HTR-8/SVneo (cell line): ENCODE measurements around the gene TMEM182.

Experiments
- DNase-seq: peaks from one replicate; pipeline ENCODE4 v3.0.0; 2011; ENCODE audit warnings: low spot score, mixed read lengths; ENCODE audit not compliant: insufficient read length
- FAIRE-seq: peaks from 2 replicates; lab custom pipeline; 2011; peaks lifted over from hg19 to GRCh38; lab: Jason Lieb, UNC

TMEM182 gene, protein sequence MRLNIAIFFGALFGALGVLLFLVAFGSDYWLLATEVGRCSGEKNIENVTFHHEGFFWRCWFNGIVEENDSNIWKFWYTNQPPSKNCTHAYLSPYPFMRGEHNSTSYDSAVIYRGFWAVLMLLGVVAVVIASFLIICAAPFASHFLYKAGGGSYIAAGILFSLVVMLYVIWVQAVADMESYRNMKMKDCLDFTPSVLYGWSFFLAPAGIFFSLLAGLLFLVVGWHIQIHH

DNA sequence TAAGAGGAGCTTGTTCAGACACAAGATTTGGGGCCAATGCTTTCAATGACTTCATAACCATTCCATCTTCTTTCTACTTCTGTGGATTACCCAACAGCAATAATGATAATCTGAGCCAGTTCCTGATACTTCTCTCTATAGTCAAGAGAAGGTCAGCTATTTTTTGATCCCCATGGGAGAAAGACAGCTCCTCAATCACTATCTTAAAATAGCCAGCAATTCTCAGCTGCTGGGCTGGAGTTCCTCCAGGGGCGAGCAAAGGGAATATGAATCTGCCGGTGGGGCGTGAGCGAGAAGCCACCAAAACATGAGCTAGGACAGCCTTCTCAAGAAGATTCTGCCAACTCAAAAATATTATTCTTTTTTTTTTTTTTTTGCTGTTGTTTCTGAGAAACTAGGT is at the start of gene TMEM182:
Gene TMEM182, plus strand, starts transcription at position 269 of the 400 bp plus-strand sequence. CDS start 187 bp downstream, outside the sequence.
- DNase-seq (no peak), FAIRE-seq (no peak)

GRCh38 chr2:102717308-102718018 is 44.4 kb upstream of the TMEM182 start:
- DNase-seq, result no peak
- no peak for FAIRE-seq

- DNase-seq (no peak), FAIRE-seq (peak; percentile 9)
Observed at GRCh38 chr2:102718387-102719316, 43.2 kb upstream of the TMEM182 start.

GRCh38 chr2:102724016-102724490 is 37.8 kb upstream of the TMEM182 start:
- FAIRE-seq, result no peak
- no peak for DNase-seq

- DNase-seq (no peak), FAIRE-seq (no peak)
Observed at GRCh38 chr2:102724553-102724952, 37.3 kb upstream of the TMEM182 start.

DNA sequence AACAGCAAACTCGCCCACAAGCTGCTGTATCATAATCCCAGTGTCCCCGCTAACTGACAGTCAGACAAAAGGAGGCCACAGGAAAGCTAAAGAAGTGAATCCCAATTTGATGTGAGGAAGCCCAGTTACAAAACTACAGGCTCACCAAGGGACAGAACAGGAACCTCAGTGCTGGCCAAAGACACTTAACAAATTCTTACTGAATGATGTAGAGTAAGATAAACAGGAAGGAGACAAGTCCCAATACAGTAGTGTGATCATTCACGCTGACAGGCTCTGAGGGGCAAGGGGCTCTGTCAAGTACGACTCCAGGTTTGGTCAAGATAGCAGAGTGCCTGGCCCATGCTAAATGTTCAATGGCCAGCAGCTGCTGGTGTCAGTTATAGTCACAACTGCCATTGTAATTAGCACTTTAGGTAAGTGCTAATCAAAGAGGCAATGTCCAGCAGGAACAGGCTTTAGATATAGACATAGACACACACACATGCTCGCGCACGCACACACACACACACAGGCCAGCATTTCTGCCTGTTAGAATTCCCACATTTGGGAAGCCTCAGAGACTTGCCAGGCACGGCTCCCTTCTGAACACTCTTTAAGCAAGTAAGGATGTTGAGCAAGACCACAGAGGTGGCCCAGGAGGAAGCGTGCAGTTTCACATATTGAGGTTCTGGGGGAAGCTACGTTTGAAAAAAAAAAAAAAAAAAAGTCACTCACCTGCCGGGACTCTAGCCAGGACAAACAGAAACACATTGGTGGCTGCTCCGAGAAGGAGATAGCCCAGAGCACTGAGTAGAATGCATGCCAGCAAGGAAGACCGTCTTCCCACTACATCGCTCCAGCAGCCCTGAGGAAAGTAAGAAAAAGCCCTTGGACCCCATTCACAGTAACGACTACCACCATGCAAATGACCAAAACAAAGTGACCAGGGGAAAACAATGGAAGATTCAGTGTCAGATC is 35.4 kb upstream of the TMEM182 start:
- no peak for DNase-seq
- FAIRE-seq, result no peak

DNA sequence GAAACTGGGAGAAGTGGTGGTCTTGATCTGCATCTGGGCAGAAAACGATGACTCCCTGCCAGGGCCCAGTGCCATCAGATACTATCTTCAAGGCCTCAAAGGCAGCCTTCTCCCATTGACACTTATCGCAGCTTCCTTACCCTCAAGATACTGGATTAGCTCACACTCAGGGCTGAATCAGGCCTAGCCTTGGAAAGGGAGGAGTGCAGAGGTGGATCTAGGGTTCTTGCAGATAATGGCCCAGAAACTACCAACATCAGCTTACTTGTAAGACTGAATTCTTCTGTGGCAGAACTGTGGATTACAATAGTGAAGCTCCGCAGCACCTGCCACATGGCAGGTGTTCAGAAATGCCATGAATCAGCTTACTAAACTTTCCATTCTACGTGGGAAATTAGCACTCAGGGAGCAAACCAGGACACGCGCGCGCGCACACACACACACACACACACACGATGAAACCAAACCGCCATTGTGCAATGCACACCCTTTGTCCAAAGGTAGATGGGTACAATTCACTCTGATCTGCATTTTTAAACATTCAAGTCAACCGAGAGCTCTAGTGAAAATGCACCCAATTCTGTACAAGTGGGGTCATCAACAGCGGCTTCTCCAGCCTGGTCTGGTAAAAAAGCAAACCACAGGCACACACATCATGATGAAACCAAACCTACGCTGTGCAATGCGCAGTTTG is 26.3 kb upstream of the TMEM182 start:
- FAIRE-seq, result no peak
- DNase-seq, result no peak

DNA sequence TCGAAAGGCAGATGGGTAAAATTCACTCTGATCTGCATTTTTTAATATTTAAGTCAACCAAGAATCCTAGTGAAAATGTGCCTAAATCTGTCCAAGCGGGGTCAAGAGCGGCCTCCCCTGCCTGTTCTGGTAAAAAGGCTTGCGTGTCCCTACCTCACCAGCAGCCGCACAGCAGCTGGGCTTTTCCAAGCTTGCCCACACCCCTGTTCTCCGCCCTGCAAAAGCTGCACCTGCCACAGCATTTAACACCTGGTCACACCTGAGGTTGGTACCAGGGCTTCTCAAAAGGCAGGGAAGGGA is 25.8 kb upstream of the TMEM182 start:
- FAIRE-seq (no peak), DNase-seq (no peak)

- peak; percentile 81 for DNase-seq
- no peak for FAIRE-seq
Observed at GRCh38 chr2:102736410-102737409, 25.1 kb upstream of the TMEM182 start.

DNA sequence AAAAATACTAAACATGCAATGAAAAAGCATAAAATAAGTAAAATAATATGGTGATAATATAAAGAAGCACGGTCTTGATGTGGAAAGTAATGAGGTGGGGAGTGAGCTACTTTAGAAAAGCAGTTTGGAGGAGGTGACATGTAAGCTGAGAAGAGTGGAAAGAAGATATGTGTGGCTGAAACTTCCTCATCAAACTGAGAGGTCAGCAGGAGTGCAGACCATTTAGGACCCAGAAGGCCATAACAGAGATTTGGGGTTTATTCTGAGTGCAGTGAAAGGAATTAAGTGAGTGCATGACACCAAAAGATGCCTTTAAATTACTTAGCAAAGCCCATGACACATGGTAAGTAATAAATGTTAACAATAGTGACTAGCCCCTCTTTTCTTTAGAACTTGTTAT is 24.4 kb upstream of the TMEM182 start:
- no peak for DNase-seq

DNA sequence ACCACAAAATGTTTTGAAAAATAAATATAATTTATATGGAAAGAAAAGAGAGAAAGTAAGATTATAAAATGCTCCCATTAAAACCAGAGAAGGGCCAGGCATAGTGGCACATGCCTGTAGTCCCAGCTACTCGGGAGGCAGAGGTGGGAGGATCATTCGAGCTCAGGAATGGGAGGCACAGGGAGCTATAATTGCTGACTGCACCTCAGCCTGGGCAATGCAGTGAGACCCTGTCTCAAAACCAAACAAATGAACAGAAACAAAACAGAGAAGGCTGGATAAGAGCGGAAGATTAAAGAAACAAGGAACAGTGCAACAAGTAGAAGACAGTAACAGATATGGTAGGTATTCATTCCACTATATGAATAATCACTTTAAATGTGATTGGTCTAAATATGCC is 18.6 kb upstream of the TMEM182 start:
- DNase-seq (no peak), FAIRE-seq (no peak)

More for the DNA sequence above, 24.4 kb upstream of the TMEM182 start:
- FAIRE-seq, result no peak

DNA sequence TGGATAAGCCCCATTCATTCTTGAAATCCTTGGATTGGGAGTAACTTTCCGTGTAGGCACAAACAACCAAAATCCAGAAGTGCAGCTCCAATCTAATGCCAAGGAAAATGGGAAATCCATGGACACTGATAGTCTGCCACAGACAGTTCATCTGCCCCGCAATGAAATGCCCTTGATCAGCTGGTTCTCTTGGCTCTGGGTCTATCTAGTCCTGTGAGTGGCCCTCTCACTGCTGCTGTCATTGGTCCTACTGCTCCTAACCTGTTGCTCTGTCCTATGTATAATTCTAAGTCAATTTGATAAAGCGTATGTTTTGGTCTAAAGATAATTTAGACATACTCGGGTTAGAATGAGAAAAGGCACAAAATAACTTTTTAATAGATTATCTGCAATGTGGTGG is 13.7 kb upstream of the TMEM182 start:
- FAIRE-seq, result no peak
- DNase-seq, result no peak

GRCh38 chr2:102749938-102750337 is 11.9 kb upstream of the TMEM182 start:
- FAIRE-seq (no peak), DNase-seq (no peak)

GRCh38 chr2:102753563-102754159 is 8.2 kb upstream of the TMEM182 start:
- DNase-seq, result peak; percentile 20
- FAIRE-seq, result no peak

DNA sequence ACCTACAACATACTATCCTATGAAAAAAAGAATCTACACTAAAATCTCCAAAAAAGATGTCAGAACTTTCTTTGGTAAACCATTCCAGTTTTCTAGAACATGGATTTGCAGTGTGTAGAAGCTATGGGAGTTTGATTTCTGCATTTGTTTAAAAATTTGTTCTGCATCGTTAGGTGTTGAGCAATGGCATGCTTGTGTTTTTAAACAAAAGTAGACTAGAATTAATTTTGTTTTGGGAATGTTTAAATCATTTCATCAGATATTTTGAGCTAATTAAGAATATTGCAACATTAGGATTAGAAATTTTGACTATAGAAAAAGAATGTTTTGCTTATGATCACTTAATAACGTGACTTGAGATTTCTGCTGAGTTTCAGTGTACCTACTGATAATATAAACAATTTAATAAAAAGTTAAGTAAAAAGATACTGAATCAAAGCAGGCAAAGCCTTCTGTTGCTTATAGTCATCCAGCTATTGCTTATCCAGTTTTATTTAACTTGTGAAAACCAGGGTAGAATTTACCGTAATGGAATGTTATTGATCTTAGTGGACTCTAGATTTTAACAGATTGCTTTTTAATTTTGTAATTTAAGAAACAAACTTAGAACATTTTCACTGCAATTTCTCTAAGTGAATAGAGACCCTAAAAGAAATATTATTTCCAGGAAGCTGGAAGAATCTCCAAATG is 7.2 kb upstream of the TMEM182 start:
- DNase-seq (no peak), FAIRE-seq (no peak)

DNA sequence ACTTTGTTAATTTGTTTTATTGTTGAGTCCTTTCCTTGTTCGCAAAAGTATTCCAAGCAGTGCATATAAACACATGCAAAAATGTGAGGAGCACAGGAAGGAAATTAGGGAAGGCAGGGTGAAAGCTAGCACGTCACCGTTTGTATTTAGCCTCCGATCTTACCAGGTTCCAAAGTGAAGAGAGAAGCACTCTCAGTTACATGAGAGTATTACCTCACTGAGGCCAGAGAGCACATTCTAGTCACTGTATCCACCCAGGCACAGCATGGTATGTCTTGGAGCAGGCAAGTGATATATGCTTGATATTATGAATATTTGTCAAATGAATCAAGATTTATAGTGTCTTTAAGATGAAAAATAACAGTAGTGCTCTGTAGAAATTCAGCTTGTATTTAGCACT is 6.5 kb upstream of the TMEM182 start:
- DNase-seq (no peak), FAIRE-seq (no peak)

- FAIRE-seq (no peak), DNase-seq (no peak)
Observed at GRCh38 chr2:102758439-102758838, 3.4 kb upstream of the TMEM182 start.
